GM13977 (cell line): ENCODE results near the gene QSOX1.
"Not testable (repeated sequence)": the region's sequence is repeated elsewhere in the genome, so short reads cannot be mapped to it uniquely, and the experiment has no call there.

Experiments
- DNase-seq: peaks from one replicate; pipeline ENCODE4 v3.0.0; 2012; ENCODE audit warnings: low spot score
- in situ Hi-C: fragments of 300-500 bp; cut with MboI; formaldehyde crosslinking; loops from one replicate; pipeline ENCODE4 v1.12.0; 2022; ENCODE audit warnings: low sequenced_read_pairs, low pct_unique_long_range_greater_than_20kb, mixed read lengths, inconsistent platforms; ENCODE audit not compliant: unreplicated experiment
- TF ChIP-seq, protein P1 (sequence below): IDR thresholded peaks from 2 replicates; pipeline ENCODE4 v1.5.1; 2012; ENCODE audit warnings: mild to moderate bottlenecking, control low read depth; ENCODE audit not compliant: insufficient read depth; ENCODE audit errors: extremely low read depth, missing control alignments

The QSOX1 gene

DNA sequence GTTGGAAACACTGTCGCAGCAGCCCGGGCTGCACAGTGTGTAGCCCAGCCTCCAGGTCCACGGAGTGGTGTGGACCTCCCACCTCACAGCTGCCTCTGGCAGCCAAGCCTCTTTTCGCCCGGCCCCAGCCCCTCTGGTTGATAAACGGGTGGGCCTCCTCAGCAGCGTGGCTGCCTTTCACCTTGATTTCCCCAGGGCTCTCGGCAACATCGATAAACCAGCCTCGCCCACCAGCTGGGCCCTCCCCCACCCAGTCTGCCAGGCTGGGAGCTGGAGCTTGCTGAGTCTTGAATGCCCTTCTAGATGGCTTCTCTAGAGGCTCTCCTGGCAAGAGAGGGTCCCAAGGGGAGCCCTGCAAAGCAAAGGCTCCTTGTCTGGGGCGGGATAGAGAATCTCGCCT is 44.3 kb downstream of the QSOX1 start:
- TF ChIP-seq, protein P1, sequence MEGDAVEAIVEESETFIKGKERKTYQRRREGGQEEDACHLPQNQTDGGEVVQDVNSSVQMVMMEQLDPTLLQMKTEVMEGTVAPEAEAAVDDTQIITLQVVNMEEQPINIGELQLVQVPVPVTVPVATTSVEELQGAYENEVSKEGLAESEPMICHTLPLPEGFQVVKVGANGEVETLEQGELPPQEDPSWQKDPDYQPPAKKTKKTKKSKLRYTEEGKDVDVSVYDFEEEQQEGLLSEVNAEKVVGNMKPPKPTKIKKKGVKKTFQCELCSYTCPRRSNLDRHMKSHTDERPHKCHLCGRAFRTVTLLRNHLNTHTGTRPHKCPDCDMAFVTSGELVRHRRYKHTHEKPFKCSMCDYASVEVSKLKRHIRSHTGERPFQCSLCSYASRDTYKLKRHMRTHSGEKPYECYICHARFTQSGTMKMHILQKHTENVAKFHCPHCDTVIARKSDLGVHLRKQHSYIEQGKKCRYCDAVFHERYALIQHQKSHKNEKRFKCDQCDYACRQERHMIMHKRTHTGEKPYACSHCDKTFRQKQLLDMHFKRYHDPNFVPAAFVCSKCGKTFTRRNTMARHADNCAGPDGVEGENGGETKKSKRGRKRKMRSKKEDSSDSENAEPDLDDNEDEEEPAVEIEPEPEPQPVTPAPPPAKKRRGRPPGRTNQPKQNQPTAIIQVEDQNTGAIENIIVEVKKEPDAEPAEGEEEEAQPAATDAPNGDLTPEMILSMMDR, result no peak
- DNase-seq, result no peak
- in situ Hi-C loops, result loop anchor here (25.0 kb wide), 1 partner anchor 487 kb away; no protein-coding TSS in a partner anchor

DNA sequence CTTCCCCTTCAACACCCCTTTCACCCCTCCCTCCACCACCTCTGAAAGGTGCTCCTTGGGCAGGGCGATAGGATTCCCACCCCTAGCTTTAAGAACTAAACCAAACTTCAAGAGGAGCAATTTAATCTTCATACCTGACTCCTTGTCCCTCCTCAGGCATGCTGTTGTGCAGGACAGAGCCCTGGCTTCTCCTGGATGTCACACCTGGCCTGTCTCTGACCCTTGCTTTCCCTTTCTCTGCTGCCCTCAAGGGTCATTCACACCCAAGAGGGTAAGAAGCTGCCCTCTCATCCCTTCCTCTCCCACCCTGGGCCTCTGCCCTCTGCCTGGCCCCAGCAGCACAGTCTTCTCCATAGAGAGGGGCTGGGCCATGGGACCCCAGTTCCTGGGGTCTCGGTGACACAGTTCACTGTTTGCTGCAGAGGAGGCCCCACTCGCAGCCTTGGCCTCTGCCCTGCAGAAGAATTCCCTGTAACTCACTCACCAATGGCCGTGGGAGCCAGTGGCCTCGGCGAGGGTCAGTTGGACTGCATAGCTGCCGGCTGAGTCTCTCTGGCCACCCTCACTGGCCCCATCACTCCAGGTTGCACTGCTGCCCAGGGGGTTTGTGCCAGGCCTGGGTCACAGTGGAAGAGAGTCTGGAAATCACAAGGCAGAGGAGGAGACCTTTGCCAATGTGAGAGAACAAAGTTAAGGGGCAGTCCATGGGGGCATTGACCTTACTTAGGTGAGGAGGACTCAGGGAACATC is 47.0 kb downstream of the QSOX1 start:
- TF ChIP-seq, protein P1, result no peak

DNA sequence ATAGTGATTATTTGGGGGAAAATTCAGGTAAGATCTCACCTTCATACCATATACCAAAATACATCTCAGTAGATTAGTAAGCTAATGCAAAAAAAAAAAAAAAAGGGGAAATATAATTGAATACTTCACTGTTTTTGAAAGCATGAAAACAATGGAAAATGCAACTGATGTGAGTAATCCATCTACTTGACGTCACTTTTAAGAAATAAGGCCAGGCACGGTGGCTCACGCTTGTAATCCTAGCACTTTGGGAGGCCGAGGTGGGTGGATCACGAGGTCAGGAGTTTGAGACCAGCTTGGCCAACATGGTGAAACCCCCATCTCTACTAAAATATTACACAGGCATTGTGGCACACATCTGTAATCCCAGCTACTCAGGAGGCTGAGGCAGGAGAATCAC is 47.9 kb downstream of the QSOX1 start:
- DNase-seq, in situ Hi-C loops: not testable (repeated sequence)

More for the DNA sequence above, 47.0 kb downstream of the QSOX1 start:
- in situ Hi-C loops, result no loop called here
- no peak for DNase-seq

DNA sequence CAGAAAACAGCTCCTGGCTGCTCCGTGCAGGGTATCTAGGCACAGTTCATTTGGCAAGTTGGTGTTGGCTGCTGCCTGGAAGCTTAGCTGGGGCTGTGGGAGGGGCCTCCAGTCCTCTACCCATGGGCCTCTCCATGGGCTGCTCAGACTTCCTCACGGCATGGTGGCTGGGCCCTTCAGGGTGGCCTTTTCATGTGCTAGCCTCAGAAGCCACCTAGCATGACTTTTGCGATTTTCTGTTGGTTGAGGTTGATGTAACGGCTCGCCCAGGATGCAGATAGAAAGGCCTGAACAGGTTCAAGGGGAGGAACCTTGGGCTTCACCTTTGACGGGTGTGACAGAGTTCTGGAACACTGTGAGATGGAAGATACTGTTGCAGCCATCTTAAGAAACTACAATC is 49.6 kb downstream of the QSOX1 start:
- in situ Hi-C loops, result no loop called here
- TF ChIP-seq, protein P1, result no peak

DNA sequence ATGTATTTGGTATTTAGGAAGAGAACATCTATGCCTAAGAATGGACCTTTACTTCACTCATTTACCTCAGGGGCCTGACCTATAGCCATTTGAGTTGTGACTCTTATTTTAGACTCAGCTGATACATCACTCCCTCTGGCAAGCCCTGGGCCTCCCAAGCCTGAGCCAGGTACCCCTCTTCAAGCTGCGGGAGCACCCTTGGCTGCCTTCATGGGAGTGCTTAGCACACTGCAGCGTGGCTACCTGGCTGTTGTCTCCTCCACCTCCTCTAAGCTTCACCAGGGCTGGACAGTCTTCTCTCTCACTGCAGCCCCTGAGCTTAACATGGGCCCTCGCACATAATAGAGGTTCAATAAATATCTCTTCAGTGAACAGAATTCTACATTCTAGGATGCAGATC is 51.9 kb downstream of the QSOX1 start:
- in situ Hi-C loops, result no loop called here
- no peak for DNase-seq
- TF ChIP-seq, protein P1, result no peak

More for the DNA sequence above, 49.6 kb downstream of the QSOX1 start:
- no peak for DNase-seq

DNA sequence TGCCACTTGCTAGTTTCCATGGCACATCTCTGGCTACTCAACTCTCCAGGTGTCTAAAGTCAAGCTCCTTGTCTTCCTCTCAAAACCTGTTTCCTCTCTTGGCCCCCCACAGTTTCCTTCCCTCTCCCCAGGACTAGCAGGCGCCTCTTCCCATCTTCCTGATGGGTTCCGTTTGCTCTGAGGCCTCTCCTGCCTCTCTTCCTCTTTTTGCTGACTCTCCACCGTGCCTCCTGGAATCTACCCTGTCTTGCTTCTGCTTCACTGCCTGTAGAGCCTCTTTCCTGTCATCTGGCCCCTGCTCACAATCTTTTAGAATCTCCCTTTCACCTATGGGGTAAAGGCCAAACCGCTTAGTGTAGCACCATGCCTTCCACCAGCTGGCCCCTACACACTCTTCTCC is 53.6 kb downstream of the QSOX1 start:
- DNase-seq, result no peak
- in situ Hi-C loops, result no loop called here
- TF ChIP-seq, protein P1, result no peak

DNA sequence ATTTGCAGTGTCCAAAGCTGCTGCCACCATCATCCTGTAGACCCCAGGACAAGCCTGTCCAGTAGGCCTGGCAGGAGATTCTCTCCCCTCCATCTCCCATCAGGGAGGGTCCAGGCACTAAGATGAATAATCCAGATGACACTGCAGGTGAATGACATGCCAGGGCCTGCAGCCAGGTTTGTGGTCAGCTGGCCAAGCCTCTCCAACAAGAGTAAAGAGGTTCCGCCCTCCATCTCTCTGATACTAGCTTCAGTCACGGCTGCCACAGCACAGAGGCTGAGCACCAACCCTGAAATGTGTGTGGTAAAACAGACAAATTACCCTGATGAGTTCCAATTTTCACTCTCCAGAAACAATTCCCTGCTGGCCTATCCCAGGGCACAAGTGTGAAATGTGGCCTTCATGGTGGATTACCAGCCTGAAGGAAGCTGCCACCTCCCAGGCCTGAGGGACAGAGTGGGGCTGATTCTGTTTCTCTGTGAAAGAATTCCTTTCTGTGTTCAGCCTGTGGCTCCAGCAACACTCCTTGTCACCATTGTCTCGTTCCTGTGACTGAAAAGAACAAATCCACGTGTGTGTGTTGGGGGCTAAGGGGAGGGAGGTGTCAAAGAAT is 55.4 kb downstream of the QSOX1 start:
- TF ChIP-seq, protein P1, result no peak
- in situ Hi-C loops, result no loop called here
- no peak for DNase-seq
